EH (cell line): Measurements from ENCODE around the gene USP12.
"Not testable (repeated sequence)": the region's sequence is repeated elsewhere in the genome, so short reads cannot be mapped to it uniquely, and the experiment has no call there.

ENCODE experiments used
- DNase-seq: peaks from one replicate; pipeline ENCODE4 v3.0.0-alpha.2; 2015; ENCODE audit warnings: low read depth

USP12 gene, protein sequence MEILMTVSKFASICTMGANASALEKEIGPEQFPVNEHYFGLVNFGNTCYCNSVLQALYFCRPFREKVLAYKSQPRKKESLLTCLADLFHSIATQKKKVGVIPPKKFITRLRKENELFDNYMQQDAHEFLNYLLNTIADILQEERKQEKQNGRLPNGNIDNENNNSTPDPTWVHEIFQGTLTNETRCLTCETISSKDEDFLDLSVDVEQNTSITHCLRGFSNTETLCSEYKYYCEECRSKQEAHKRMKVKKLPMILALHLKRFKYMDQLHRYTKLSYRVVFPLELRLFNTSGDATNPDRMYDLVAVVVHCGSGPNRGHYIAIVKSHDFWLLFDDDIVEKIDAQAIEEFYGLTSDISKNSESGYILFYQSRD

DNA sequence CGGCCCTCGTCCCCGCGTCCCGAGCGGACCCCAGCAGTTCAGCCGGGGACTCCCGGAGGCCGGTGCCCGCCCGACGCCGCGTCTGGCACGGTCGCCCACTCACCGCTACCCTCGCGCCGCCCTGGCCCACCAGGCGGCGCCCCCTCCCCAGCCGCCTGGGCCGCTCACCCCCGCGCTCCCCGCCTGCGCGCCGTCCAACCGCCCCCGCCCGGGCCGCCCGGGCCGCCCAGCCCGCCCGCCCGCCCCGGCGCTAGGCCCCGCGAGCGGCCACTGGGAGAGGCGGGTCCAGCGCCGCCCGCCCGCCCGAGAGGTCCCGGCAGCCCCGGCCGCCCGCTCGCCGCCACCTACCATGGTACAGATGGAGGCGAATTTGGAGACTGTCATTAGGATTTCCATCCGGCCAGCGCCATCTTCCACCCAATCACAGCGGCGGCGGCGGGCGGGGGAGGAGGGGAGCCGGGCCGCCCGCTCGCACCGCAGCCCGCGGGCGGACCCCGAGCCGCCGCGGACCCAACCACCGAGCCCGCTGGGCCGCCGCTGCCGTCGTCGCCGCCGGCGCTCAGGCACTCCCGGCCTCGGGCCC lies at the start of gene USP12:
Gene USP12 (minus strand): TSS at position 568 of the 583 bp plus-strand sequence. CDS start 172 bp downstream, at position 396.
- DNase-seq = no peak

DNA sequence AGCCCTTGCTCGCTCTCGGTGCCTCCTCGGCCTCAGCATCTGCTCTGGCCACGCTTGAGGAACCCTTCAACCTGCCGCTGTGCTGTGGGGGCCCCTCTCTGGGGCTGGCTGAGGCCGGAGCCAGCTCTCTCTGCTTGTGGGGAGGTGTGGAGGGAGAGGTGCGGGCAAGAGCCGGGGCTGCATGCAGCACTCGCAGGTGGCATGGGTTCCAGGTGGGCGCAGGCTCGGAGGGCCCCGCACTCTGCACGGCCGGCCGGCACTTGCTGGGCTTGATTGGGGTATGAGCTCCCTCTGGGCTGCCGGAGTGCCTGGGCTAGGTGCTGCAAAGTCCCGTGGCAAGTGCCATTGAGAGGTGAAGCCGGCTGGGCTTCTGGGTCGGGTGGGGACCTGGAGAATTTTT lies 48.0 kb upstream of the USP12 start:
- DNase-seq = no peak

DNA sequence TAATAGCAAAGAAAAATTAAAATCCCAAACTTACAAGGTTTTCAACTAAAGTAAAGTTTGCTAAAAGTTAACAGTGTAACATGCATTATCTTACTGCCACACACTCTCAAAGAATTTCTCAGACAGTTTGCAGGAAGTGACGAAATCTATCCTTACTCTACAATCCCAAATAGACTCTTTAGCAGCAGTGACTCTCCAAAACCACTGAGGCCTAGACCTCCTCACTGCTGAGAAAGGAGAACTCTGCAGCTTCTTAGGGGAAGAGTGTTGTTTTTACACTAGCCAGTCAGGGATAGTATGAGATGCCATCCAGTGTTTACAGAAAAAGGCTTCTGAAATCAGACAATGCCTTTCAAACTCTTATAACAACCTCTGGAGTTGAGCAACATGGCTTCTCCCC lies 47.2 kb upstream of the USP12 start:
- DNase-seq = not testable (repeated sequence)

DNA sequence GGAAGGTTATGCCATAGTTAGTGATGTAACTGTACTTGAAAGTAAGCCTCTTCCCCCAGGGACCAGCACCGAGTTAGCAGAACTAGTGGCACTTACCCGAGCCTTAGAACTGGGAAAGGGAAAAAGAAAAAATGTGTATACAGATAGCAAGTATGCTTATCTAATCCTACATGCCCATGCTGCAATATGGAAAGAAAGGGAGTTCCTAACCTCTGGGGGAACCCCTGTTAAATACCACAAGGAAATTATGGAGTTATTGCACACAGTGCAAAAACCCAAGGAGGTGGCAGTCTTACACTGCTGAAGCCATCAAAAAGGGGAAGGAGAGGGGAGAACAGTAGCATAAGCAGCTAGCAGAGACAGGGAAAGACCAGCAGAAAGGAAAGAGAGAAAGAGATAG lies 46.2 kb upstream of the USP12 start:
- not testable (repeated sequence) for DNase-seq

DNA sequence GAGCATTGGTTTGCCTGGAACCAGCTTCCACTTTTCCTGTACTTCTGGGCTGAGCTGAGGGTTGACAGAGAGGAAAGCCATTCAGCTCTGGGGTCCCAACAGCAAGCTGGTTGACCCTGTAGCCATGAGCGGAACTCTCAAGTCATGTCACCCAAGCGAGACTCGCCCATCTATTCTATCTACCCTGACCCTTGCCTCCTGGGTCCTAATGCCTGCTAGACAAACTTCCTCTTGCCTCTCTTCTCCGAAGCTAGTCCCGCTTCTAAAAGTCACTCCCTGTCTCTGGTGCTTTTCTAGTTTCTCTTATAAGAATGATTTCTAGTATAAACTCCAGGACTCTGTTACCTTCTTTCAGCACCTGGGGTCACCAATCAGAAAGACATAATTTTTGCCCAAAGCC lies 41.8 kb upstream of the USP12 start:
- DNase-seq = not testable (repeated sequence)

DNA sequence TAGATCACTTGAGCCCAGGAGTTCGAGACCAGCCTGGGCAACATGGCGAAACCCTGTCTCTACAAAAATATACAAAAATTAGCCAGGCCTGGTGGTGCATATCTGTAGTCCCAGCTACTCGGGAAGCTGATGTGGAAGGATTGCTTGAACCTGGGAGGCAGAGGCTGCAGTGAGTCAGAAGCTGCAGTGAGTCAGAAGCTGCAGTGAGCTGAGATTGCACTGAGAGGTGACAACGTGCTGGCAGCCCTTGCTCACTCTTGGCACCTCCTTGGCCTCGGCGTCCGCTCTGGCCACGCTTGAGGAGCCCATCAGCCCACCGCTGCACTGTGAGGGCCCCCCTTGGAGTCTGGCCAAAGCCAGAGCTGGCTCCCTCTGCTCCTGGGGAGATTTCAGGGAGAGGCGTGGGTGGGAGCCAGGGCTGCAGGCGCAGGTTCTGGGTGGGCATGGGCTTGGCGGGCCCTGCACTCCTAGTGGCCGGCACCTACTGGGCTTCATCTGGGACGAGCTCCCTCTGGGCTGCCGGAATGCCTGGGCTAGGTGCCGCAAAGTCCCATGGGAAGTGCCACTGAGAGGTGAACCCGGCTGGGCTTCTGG lies 40.3 kb upstream of the USP12 start:
- DNase-seq = peak; percentile 81

DNA sequence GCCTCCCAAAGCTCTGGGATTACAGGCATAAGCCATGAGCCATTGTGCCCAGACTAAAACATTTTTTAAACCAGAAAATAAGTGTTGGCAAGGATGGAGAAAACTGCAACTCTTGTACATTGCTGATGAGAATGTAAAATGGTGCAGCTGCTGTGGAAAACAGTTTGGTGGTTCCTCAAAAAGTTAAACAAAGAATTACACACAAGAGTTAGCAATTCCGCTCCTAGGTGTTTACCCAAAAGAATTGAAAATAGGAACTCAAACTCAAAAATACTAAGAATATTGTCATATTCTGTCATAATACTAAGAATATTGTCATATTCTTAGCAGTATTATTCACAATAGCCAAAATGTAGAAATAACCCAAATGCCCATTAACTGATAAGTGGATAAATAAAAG lies 39.7 kb upstream of the USP12 start:
- no peak for DNase-seq

DNA sequence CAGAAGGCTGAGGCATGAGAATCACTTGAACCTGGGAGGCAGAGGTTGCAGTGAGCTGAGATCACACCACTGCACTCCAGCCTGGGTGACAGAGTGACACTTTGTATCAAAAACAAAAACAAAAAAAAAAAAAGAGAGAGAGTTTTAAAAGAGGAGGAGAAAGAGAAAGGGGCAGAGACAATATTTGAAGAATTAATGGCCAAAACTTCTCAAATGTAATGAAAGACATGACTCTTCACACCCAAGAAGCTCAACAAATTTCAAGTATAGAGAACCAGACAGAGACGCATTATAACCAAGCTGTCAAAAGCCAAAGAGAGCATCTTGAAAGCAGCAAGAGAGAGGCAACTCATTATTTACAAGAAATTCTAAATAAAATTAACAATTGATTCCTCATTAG lies 36.9 kb upstream of the USP12 start:
- DNase-seq = no peak

DNA sequence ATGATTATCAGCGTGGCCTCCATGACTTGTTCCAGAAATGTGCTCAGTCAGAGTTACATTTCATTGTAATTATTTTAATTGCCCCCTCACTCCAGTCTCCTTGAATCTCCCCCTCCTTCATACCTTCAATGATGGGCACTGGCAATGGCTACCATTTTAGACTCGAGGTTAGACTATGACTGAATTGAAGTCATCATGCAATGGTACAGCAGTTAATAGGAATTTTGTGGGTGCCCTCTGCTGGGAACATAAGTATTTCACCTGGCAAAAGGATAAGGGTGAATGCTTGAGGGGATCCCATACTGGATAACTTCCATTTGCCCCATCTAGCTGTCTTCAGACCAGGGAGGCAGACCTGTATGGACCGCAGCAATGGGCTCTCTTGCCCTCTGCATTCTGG lies 32.2 kb upstream of the USP12 start:
- peak; percentile 26 for DNase-seq

DNA sequence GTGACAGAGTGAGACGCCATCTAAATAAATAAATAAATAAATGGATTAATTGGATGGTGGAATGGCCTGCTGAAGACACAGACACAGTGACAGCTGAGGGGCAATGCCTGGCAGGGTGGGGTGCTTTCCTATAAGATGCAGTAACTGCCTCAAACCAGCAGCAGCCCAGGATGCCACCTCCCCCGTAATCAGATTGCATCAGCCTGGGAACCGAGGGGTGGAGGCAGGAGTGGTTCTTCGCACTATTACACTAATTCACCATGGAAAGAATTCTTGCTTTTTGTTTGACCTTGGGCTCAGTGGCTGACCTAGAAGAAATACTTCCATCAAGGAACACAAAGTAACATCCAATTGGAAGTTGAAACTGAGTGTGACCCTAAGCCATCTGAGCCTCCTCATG lies 31.6 kb upstream of the USP12 start:
- no peak for DNase-seq

DNA sequence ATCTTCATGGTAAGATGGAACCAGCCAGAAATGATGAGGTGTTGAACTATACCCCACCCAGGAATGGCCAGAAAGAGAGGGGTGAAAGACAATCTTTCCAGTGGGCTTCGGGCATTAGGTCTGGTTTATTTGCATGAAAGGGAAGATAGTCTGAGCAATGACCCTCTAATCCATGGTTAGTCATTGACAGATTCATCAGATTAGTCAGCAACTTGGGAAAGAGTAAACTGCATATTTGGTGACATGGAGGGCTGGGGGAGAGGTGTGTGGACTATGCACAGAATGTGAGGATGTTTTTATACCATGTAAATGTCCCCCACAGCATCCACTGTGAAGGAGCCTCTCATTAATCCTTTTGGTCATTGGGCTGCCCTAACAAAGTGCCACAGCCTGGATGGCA lies 30.1 kb upstream of the USP12 start:
- DNase-seq = no peak

DNA sequence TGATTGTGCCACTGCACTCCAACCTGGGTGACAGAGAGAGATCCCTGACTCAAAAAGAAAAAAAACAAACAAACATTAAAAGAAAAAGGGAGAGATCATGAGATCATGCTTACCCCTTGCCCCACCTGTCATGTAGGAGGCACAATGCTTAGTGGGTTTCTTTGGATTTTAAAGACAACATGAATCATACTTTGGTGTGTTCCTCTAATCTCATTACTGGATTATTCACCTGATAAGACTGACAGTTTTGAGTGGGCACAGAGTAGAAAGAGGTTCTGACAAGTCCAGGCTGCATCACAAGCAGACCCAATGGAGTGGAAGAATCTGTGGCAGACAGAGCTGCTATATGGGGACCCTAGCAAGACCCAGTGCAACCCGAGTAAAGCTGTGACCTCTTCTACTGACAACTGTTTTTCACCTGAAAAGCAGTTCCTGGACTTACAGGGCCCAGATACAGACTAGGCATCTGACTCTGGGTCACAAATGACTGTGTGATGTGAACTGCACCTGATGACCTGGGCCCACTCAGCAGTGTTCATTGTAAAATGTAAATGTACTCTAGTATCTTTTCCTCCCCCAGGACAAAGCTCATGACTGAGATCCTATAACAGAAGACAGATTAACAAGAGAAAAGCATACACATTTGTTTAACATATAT lies 28.9 kb upstream of the USP12 start:
- no peak for DNase-seq

DNA sequence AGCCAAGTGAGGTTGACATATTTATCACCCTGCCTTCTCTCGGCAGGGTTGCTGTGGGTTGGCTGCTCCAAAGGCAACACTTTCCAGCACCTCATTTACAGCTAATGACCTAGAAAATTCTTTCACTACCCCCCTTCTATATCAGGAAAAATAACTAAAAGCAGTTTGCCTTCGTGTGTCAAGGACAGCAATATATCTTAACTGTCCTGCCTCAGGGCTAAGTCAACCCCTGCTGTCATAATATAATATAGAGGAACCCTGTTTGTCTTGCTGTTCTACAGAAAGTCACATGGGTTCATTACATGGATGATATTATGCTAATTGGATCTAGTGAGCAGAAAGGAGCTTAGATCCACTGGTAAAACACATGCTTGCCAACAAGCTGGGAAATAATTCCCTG lies 28.1 kb upstream of the USP12 start:
- DNase-seq = no peak

DNA sequence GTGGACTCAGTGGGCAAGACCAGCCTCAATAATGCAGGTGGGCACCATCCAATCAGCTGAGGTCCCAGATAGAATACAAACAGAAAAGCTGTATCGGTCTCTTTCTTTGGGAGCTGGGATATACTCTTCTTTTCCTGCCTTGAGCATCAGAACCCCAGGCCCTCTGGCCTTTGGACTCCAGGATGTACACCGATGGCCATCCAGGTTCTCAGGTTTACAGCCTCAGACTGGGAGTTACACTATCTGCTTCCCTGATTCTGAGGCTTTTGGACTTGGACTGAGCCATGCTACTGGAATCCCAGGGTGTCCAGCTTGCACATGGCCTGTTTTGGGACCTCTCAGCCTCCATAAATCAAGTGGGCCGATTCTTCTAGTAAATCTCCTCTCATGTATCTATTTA lies 27.6 kb upstream of the USP12 start:
- DNase-seq = no peak

DNA sequence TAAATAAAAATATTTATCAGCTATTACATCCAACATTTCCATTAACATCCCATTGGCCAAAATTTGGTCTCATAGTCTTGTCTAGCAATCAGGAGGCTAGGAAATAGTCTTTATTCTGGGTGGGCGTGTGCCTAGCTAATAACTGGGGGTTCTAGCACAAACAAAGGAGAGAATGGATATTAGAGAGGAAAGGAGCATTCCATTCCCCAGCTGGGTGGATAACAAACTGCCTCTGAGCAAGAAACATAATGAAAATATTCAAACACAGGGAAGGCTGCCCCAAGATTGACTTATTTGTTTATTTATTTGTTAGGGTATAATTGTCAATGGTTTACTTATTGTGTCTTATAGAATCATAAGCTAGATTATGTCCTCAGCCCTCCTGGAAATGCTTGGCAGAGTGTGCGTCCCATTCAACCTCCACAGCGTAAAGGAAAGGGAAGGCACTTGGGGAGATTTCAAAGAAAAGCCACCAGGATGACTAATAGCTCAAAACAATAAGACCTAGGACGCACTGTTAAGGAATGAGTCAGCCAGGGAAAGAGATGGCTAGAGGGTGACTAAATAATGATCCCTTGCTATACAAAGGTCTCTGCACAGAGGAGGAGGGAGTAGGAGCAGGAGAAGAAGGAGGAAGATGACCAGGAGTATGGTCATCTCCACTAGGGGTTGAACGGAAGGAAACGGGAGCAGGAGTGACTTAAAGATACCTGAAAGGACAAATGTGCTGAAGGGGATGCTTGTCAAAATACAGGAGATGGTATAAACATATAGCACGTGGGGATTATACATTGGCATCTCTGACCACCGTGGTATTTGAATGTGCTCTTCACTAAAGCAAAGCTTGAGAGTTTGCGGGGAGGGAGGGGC lies 23.5 kb upstream of the USP12 start:
- peak; percentile 94 for DNase-seq

DNA sequence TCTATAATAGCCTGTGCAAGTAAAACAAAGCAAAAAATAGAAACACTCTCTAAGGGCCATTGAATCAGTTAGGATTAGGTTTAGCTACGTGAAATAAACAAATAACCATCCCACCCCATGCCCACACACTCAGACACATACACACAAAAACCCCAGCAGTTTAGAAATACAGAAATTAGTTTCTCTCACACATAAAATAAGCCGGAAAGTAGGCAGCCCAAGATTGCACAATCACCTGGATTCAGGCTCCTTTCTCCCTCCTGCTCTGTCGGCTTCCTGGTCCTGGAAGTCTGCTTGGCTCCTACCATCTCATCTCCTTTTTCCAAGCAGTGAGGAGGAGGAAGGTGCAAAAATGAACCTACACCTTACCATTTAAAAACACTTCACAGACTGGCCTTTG lies 22.6 kb upstream of the USP12 start:
- DNase-seq = no peak

DNA sequence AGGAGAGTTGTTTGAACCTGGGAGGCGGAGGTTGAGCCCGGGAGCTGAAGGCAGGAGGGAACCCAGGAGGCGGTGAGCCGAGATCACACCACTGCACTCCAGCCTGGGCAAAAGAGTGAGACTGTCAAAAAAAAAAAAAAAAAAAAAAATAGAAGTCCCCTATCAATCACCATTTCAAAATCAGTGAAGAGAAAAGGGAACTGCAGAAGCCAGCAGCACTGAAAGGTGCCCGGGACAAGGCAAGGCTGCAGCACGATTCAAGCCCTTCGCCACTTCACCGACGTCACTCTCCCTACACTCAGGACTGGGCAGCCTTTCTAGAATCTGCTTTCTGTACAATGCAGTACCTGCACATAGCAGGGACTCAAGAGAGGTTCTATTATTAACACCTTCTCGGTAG lies 21.9 kb upstream of the USP12 start:
- no peak for DNase-seq

DNA sequence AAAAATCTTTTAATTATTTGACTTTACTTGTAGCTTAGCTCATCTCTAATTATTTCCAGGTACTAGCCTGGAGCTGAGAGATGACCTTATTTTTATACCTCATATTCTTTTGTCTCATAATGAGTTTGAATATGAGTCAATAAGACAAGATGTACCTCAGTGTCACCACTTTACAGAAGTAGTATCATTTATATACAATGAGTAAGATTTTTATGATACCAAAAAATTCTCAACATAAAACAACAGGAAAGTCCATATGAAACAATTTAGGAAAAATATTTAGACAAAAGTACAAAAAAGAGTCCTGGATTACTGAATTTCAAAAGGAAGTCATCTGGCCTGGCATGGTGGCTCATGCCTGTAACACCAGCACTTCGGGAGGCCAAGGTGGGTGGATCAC lies 21.4 kb upstream of the USP12 start:
- DNase-seq = no peak

DNA sequence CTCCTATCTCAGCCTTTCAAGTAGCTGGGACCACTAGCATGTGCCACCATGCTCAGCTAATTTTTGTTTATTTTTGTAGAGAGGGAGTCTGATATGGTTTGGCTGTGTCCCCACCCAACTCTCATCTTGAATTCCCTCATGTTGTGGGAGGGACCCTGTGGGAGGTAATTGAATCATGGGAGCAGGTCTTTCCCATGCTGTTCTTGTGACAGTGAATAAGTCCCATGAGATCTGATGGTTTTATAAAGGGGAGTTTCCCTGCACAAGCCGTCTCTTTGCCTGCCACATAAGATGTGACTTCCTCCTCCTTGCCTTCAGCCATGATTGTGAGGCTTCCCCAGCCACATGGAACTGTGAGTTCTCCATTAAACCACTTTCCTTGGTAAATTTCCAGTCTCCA lies 20.8 kb upstream of the USP12 start:
- peak; percentile 6 for DNase-seq

DNA sequence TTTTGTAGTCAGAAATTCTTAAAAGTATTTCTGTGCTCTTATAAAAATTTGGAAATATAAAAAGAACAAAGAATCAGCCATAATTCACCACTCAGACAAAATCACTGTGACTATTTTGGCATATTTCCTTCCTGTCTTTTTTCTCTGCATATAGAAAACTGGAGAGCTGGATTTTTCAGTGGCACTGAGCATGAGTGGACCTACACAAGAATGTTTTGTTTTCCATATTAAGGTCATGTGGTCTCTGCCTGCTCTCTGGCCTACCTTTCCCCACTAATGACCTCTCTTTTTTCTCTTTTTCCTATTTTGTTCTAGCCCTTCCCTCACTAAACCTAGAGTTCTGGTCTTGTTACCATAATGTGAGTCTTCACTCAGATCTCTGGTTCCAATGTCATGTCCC lies 17.6 kb upstream of the USP12 start:
- no peak for DNase-seq

DNA sequence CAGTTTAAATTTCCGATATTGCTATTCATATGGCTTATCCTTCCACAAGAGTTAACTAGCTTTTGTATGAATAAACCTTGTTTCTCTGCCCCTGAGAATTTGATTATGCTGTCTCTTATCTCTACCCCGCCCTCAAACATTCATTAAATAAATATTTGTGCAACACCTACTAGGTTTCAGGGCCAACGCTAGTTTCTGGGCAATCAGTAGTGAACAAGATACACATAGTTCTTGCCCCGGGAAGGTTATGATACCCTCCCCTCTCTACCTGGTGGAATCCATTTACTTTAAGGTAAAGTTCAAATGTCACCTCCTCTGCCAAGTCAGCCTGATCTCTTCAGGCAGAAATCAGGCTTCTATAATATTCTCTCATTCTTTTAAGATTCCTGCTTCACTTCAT lies 16.6 kb upstream of the USP12 start:
- no peak for DNase-seq

DNA sequence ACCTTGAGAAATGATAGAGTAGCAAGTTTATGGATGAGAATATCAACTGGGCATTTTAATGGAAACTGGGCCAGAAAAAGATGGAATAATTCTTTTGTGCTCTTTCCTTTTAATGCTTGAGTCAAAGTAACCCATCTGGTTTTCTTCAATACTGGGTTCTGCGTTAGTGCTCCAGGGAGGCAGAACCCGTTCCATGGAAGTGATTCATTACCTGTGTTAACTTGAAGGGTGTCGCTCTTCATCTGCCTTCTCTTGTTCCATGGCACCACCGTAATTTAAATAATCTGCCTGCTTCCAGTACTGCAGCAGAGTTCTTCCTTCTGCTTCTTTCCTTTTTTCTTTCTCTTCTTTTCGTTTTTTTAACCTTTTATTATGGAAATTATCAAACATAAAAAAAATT lies 14.7 kb upstream of the USP12 start:
- no peak for DNase-seq
